ENCODE measurements around the gene ARHGAP30.

DNA sequence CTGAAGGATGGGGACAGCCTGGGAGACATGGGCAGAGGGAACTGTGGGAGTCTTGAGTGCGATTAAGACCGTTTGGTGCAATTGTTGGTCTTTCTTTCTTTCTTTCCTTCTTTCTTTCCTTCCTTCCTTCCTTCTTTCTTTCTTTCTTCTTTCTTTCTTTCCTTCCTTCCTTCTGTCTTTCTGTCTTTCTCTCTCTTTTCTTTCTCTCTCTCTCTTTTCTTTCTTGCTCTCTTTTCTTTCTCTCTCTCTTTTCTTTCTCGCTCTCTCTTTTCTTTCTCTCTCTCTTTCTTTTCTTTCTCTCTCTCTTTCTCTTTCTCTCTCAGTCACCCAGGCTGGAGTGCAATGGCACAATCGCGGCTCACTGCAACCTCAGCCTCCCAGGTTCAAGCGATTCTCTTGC, 25.5 kb upstream of the ARHGAP30 start:
- TF ChIP-seq POLR2AphosphoS5 (IDR thresholded peaks at IDR 0.05; ENCODE audit: low read depth, low read length) = no peak
- no peak for TF ChIP-seq POLR2A (IDR thresholded peaks at IDR 0.05; ENCODE audit: low read depth, low read length)

Data from GM12892 (cell line).